ENCODE results near the gene GTF3C1. TPM values are rescaled to one million over a fixed set of nuclear protein-coding genes. Genes with fewer than 3 reads are reported as not detected.

Gene GTF3C1
- total RNA-seq, 4 donors from 2014 or later, result 129 to 276 (median 181) TPM

DNA sequence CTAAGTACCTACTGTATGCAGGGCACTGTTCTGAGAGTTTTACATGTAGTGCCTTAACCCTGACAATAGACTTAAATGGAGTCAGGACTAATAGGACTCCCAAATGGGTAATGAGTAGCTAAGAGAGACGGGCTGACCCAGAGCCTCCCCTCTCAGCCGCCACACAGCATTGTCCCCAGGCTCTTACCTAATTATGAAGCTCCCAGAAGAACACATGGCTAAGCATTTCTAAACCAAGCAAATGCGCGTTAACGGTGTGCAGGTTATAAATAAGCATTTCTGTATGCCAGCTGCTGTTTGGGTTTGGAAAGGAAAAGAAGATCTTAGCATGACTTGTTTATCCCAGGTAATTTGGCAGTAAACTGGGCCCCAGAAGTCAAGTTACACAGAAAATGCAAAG lies 14.5 kb upstream of the GTF3C1 start:
- TF ChIP-seq POLR2AphosphoS5 (IDR thresholded peaks at IDR 0.05) (no peak), EP300 (IDR thresholded peaks at IDR 0.05) (no peak), POLR2A (IDR thresholded peaks at IDR 0.05) (no peak)
- TF ChIP-seq, protein P1, sequence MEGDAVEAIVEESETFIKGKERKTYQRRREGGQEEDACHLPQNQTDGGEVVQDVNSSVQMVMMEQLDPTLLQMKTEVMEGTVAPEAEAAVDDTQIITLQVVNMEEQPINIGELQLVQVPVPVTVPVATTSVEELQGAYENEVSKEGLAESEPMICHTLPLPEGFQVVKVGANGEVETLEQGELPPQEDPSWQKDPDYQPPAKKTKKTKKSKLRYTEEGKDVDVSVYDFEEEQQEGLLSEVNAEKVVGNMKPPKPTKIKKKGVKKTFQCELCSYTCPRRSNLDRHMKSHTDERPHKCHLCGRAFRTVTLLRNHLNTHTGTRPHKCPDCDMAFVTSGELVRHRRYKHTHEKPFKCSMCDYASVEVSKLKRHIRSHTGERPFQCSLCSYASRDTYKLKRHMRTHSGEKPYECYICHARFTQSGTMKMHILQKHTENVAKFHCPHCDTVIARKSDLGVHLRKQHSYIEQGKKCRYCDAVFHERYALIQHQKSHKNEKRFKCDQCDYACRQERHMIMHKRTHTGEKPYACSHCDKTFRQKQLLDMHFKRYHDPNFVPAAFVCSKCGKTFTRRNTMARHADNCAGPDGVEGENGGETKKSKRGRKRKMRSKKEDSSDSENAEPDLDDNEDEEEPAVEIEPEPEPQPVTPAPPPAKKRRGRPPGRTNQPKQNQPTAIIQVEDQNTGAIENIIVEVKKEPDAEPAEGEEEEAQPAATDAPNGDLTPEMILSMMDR (IDR thresholded peaks at IDR 0.05), result no peak
- H3K4me3 ChIP-seq, result no peak overlapping the region
- H3K4me1 ChIP-seq, result no peaks in the 10 kb centered on the region
- H3K27ac ChIP-seq, result no peak overlapping the region
- no peaks in the 10 kb centered on the region for H3K9me3 ChIP-seq
- H3K27me3 ChIP-seq, result no peaks in the 10 kb centered on the region
- no peaks in the 10 kb centered on the region for H3K36me3 ChIP-seq
- 62% methylated on average over 5 of the region's 5 CpGs for WGBS
- no peak for DNase-seq (ENCODE audit: low spot score in 2 of 2)

DNA sequence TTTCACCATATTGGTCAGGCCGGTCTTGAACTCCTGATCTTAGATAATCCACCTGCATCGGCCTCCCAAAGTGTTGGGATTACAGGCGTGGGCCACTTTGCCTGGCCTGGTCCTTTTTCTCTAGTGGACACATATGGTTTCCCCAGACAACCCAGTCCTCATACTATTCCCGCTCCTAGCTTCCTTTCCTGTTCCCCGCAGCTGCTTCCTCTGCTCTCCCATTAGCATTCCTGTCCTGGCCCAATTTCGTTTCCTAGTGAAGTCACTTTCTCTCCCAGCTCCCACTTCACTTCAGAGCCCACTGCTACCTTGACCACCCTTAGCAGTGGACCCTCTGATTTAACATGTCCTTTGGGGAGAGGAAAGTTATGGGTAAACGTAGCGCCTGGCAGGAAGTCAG lies 11.5 kb upstream of the GTF3C1 start:
- Histone ChIP-seq H3K9me3 (no peaks in the 10 kb centered on the region), H3K36me3 (no peaks in the 10 kb centered on the region), H3K4me1 (no peaks in the 10 kb centered on the region), H3K27ac (no peak overlapping the region), H3K4me3 (no peak overlapping the region), H3K27me3 (no peaks in the 10 kb centered on the region)
- WGBS, result 96% methylated on average over 8 of the region's 8 CpGs
- DNase-seq (ENCODE audit: low spot score in 2 of 2), result no peak
- TF ChIP-seq, protein P1 (IDR thresholded peaks at IDR 0.05), result no peak
- TF ChIP-seq POLR2A (IDR thresholded peaks at IDR 0.05), result no peak
- TF ChIP-seq EP300 (IDR thresholded peaks at IDR 0.05), result no peak
- TF ChIP-seq POLR2AphosphoS5 (IDR thresholded peaks at IDR 0.05), result no peak

DNA sequence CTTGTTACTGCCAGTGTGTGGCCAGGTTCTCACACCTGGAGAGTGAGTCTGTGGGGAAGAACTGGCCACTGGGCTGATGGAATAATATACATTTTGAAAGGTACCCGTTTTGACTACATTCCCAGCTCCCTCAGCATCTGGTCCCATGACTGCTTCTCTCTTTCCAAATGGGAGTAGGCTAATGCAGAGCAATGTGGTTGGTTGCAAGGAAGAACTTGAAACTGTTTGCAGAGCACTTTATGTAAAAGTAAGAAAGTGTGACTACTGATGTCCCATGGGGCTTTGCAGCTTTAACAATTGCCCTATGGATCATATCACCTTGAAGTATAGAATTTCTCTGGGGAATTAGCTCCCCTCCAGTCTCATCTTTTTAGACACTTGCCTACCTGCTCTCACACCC lies 9.2 kb upstream of the GTF3C1 start:
- H3K4me1 ChIP-seq, result no peaks in the 10 kb centered on the region
- TF ChIP-seq, protein P1 (IDR thresholded peaks at IDR 0.05), result no peak
- no peaks in the 10 kb centered on the region for H3K36me3 ChIP-seq
- no peaks in the 10 kb centered on the region for H3K9me3 ChIP-seq
- H3K4me3 ChIP-seq, result no peak overlapping the region
- DNase-seq (ENCODE audit: low spot score in 2 of 2), result no peak
- 83% methylated on average over 1 of the region's 1 CpG for WGBS
- no peaks in the 10 kb centered on the region for H3K27me3 ChIP-seq
- H3K27ac ChIP-seq, result no peak overlapping the region

DNA sequence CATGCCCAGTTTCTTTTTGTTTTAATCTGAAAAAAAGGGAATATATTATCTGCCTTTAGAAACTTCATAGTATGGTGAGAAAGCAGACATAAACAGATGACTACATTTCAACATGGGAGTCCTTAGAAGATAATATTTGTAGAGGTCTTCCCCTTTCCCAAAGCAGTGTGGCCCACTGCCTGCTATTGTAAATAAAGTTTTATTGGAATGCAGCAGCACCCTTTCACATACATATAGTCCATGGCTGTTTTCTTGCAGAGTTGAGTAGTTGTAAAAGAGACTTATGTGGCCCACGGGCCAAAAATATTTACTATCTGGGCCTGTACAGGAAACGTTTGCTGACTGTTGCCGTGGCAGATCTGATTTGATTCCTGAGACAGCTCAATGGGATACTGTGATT lies 8.7 kb upstream of the GTF3C1 start:
- Histone ChIP-seq H3K4me3 (no peak overlapping the region), H3K36me3 (no peaks in the 10 kb centered on the region), H3K4me1 (no peaks in the 10 kb centered on the region), H3K27ac (no peak overlapping the region), H3K9me3 (no peaks in the 10 kb centered on the region), H3K27me3 (no peaks in the 10 kb centered on the region)
- WGBS, result 82% methylated on average over 3 of the region's 3 CpGs
- TF ChIP-seq POLR2AphosphoS5 (IDR thresholded peaks at IDR 0.05), result no peak
- TF ChIP-seq POLR2A (IDR thresholded peaks at IDR 0.05), result no peak
- no peak for TF ChIP-seq EP300 (IDR thresholded peaks at IDR 0.05)
- TF ChIP-seq, protein P1 (IDR thresholded peaks at IDR 0.05), result no peak
- DNase-seq (ENCODE audit: low spot score in 2 of 2), result no peak

DNA sequence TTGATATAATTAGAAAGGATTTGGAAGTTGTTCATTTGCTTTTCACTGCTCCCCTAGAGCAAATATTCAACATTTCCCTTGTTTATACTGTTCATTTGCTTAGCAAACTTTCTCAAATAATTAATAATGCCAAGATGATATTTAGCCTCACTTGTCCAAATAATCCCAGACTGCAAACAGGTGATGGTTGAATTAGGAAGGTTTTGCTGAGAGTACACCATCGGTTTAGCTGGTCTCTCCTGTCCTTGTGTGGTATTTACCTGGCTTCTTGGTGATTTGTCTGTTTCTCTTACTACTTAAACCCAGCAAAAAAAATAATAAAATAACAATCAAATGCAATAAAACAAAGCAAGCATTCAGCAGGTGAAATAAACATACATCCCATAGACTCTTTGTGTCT lies 6.8 kb upstream of the GTF3C1 start:
- no peaks in the 10 kb centered on the region for H3K27me3 ChIP-seq
- no peak for DNase-seq (ENCODE audit: low spot score in 2 of 2)
- TF ChIP-seq POLR2A (IDR thresholded peaks at IDR 0.05), result no peak
- no peak overlapping the region for H3K4me3 ChIP-seq
- H3K4me1 ChIP-seq, result no peaks in the 10 kb centered on the region
- WGBS, result 95% methylated on average over 1 of the region's 1 CpG
- H3K27ac ChIP-seq, result no peak overlapping the region
- no peaks in the 10 kb centered on the region for H3K9me3 ChIP-seq
- H3K36me3 ChIP-seq, result no peaks in the 10 kb centered on the region

DNA sequence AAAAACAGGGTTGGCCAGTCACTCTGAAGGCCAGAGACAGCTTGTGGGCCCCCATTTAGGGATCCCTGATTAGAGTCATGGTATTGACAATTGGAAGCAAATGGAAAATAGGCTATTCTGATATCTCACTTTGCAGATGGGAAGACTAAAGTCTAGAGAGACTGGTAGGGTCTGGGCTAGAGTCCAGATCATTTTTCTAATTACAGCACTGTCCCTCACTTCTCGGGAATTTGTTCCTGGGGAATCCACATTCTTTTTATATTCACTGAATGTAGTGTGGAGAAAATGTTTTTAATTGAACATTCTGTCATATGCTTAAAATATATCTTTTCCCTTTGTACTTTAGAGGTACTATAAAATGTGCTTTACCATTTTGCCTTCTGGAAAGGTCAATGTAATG lies 1.3 kb upstream of the GTF3C1 start:
- H3K9me3 ChIP-seq, result no peaks in the 10 kb centered on the region
- peak overlapping the region; percentile 83 for H3K4me3 ChIP-seq
- no peak overlapping the region for H3K27ac ChIP-seq
- no peak for DNase-seq (ENCODE audit: low spot score in 2 of 2)
- H3K4me1 ChIP-seq, result peaks cover 43% of the 10 kb centered on the region
- TF ChIP-seq, protein P1 (IDR thresholded peaks at IDR 0.05), result no peak
- TF ChIP-seq POLR2A (IDR thresholded peaks at IDR 0.05) (no peak), EP300 (IDR thresholded peaks at IDR 0.05) (no peak), POLR2AphosphoS5 (IDR thresholded peaks at IDR 0.05) (no peak)
- H3K36me3 ChIP-seq, result no peaks in the 10 kb centered on the region
- H3K27me3 ChIP-seq, result no peaks in the 10 kb centered on the region
- 24% methylated on average over 1 of the region's 1 CpG for WGBS
